HEK293T (cell line): ENCODE measurements around the gene RNF183.

Experiments used
- CTCF ChIA-PET: fragments of 350-600 bp; formaldehyde crosslinking; extraction: SDS; loops from one replicate; lab custom pipeline; 2021; ENCODE audit warnings: antibody characterized with exemption, inconsistent platforms; lab: Yijun Ruan, JAX
- POLR2A ChIA-PET: fragments of 350-600 bp; formaldehyde crosslinking; extraction: SDS; loops from one replicate; lab custom pipeline; 2020; ENCODE audit warnings: antibody characterized with exemption, inconsistent platforms; lab: Yijun Ruan, JAX
- DNase-seq: peaks from one replicate; pipeline ENCODE4 v3.0.0; 2012; ENCODE audit warnings: mixed read lengths; ENCODE audit errors: extremely low spot score
- ARNT ChIP-seq: fragments of 450-650 bp; IDR thresholded peaks from 2 replicates; pipeline ENCODE4 v1.6.1; 2017; ENCODE audit warnings: mild to moderate bottlenecking
- BHLHE40 ChIP-seq: fragments of 450-650 bp; IDR thresholded peaks from 2 replicates; pipeline ENCODE4 v1.6.1; 2016; ENCODE audit warnings: mild to moderate bottlenecking, moderate library complexity, borderline replicate concordance
- CTBP1 ChIP-seq: fragments of 450-650 bp; IDR thresholded peaks from 2 replicates; pipeline ENCODE4 v1.6.1; 2016; ENCODE audit warnings: borderline replicate concordance
- ELF4 ChIP-seq: fragments of 450-650 bp; IDR thresholded peaks from 2 replicates; pipeline ENCODE4 v1.6.1; 2017; ENCODE audit warnings: antibody characterized with exemption
- FOXA1 ChIP-seq: fragments of 450-650 bp; IDR thresholded peaks from 2 replicates; pipeline ENCODE4 v1.6.1; 2016; ENCODE audit warnings: mild to moderate bottlenecking
- FOXK2 ChIP-seq: fragments of 450-650 bp; IDR thresholded peaks from 2 replicates; pipeline ENCODE4 v1.6.1; 2016; ENCODE audit warnings: mild to moderate bottlenecking
- FOXM1 ChIP-seq: fragments of 450-650 bp; IDR thresholded peaks from 2 replicates; pipeline ENCODE4 v1.6.1; 2017; ENCODE audit warnings: mild to moderate bottlenecking, borderline replicate concordance
- HDGF ChIP-seq: fragments of 450-650 bp; IDR thresholded peaks from 2 replicates; pipeline ENCODE4 v1.6.1; 2017; ENCODE audit warnings: antibody characterized with exemption, borderline replicate concordance
- L3MBTL2 ChIP-seq: fragments of 450-650 bp; conservative IDR thresholded peaks from 2 replicates; pipeline ENCODE4 v1.6.1; 2016; ENCODE audit warnings: mild to moderate bottlenecking
- LEF1 ChIP-seq: fragments of 450-650 bp; IDR thresholded peaks from 2 replicates; pipeline ENCODE4 v1.6.1; 2017; ENCODE audit warnings: mild to moderate bottlenecking, borderline replicate concordance
- NFRKB ChIP-seq: fragments of 450-650 bp; IDR thresholded peaks from 2 replicates; pipeline ENCODE4 v1.6.1; 2016; ENCODE audit warnings: mild to moderate bottlenecking, moderate library complexity
- PKNOX1 ChIP-seq: fragments of 450-650 bp; IDR thresholded peaks from 2 replicates; pipeline ENCODE4 v1.6.1; 2016
- SP1 ChIP-seq: fragments of 450-650 bp; IDR thresholded peaks from 2 replicates; pipeline ENCODE4 v1.6.1; 2017
- SUZ12 ChIP-seq: fragments of 450-650 bp; IDR thresholded peaks from 2 replicates; pipeline ENCODE4 v1.6.1; 2016; ENCODE audit warnings: mild to moderate bottlenecking
- TARDBP ChIP-seq: fragments of 450-650 bp; IDR thresholded peaks from 2 replicates; pipeline ENCODE4 v1.6.1; 2016
- ZNF384 ChIP-seq: fragments of 450-650 bp; IDR thresholded peaks from 2 replicates; pipeline ENCODE4 v1.6.1; 2016

The RNF183 gene

GRCh38 chr9:113266174-113266573, 37.0 kb downstream of the RNF183 start:
- POLR2A ChIA-PET, result no interaction called here
- TF ChIP-seq FOXA1 (no peak), PKNOX1 (no peak), LEF1 (no peak)
- no peak for DNase-seq
- CTCF ChIA-PET, result no interaction called here

GRCh38 chr9:113261917-113262671, 41.1 kb downstream of the RNF183 start:
- POLR2A ChIA-PET, result no interaction called here
- no peak for DNase-seq
- TF ChIP-seq NFRKB, result no peak
- CTCF ChIA-PET, result interaction anchor here (1.1 kb wide), 1 partner anchor 13 kb away, joined by 3 read pairs; no protein-coding TSS in a partner anchor

- DNase-seq, result no peak
- TF ChIP-seq BHLHE40 (no peak), L3MBTL2 (no peak), LEF1 (no peak), FOXK2 (no peak), FOXA1 (no peak), TARDBP (no peak), FOXM1 (no peak), CTBP1 (no peak)
- CTCF ChIA-PET, result no interaction called here
- POLR2A ChIA-PET, result no interaction called here
Measured at GRCh38 chr9:113258282-113258681, 44.9 kb downstream of the RNF183 start.

- ChIA-PET CTCF (no interaction called here), POLR2A (no interaction called here)
- DNase-seq, result no peak
Measured at GRCh38 chr9:113257863-113258262, 45.3 kb downstream of the RNF183 start.

GRCh38 chr9:113255438-113255837, 47.7 kb downstream of the RNF183 start:
- no peak for DNase-seq
- ChIA-PET POLR2A (interaction anchor here (1.1 kb wide), 1 partner anchor 20 kb away, joined by 3 read pairs; the partner anchor contains the start of gene CDC26), CTCF (no interaction called here)
- TF ChIP-seq HDGF, result no peak
- TF ChIP-seq FOXK2, result no peak
- TF ChIP-seq FOXA1, result no peak
- TF ChIP-seq PKNOX1, result no peak
- no peak for TF ChIP-seq NFRKB

More at GRCh38 chr9:113257863-113258262, 45.3 kb downstream of the RNF183 start:
- TF ChIP-seq SP1, result no peak
- TF ChIP-seq SUZ12, result no peak
- no peak for TF ChIP-seq LEF1
- TF ChIP-seq FOXM1, result no peak
- no peak for TF ChIP-seq FOXA1
- TF ChIP-seq PKNOX1, result no peak
- no peak for TF ChIP-seq ZNF384
- TF ChIP-seq FOXK2, result no peak
- TF ChIP-seq TARDBP, result no peak
- TF ChIP-seq NFRKB, result no peak
- TF ChIP-seq BHLHE40, result no peak
- no peak for TF ChIP-seq ELF4
- no peak for TF ChIP-seq HDGF
- TF ChIP-seq CTBP1, result no peak
- TF ChIP-seq L3MBTL2, result no peak
- no peak for TF ChIP-seq ARNT

- no peak for TF ChIP-seq ELF4
- no peak for TF ChIP-seq FOXA1
- no peak for TF ChIP-seq NFRKB
- TF ChIP-seq PKNOX1, result no peak
- no peak for TF ChIP-seq LEF1
- TF ChIP-seq CTBP1, result no peak
- no peak for TF ChIP-seq HDGF
- no peak for TF ChIP-seq TARDBP
- TF ChIP-seq SP1, result no peak
- TF ChIP-seq ZNF384, result no peak
- no peak for TF ChIP-seq FOXK2
- TF ChIP-seq L3MBTL2, result no peak
- TF ChIP-seq FOXM1, result no peak
- no peak for TF ChIP-seq SUZ12
- no peak for TF ChIP-seq BHLHE40
- no peak for TF ChIP-seq ARNT
- ChIA-PET CTCF (no interaction called here), POLR2A (interaction anchor here (1.1 kb wide), 1 partner anchor 20 kb away, joined by 3 read pairs; the partner anchor contains the start of gene CDC26)
- DNase-seq, result no peak
Measured at GRCh38 chr9:113254991-113255390, 48.2 kb downstream of the RNF183 start.
